GM21717 (cell line): ENCODE results near the gene TXNRD3.

ENCODE experiments used
- ATAC-seq: cut with Tn5 transposase; IDR thresholded peaks from one replicate; pipeline ENCODE4 v1.9.1; 2021; ENCODE audit warnings: mild to moderate bottlenecking, moderate library complexity; ENCODE audit not compliant: unreplicated experiment

TXNRD3 gene

GRCh38 chr3:126654571-126655383 lies at the start of gene TXNRD3:
Gene TXNRD3, minus strand, starts transcription at chr3:126655124.
- no peak for ATAC-seq

GRCh38 chr3:126703512-126704493 lies 48.9 kb upstream of the TXNRD3 start, which contains the start of gene CHCHD6:
Gene CHCHD6, plus strand, starts transcription at chr3:126704240. Its CDS starts 73 bp downstream, at chr3:126704313.
- peak; percentile 96 for ATAC-seq

GRCh38 chr3:126699011-126699410 lies 44.1 kb upstream of the TXNRD3 start:
- no peak for ATAC-seq

DNA sequence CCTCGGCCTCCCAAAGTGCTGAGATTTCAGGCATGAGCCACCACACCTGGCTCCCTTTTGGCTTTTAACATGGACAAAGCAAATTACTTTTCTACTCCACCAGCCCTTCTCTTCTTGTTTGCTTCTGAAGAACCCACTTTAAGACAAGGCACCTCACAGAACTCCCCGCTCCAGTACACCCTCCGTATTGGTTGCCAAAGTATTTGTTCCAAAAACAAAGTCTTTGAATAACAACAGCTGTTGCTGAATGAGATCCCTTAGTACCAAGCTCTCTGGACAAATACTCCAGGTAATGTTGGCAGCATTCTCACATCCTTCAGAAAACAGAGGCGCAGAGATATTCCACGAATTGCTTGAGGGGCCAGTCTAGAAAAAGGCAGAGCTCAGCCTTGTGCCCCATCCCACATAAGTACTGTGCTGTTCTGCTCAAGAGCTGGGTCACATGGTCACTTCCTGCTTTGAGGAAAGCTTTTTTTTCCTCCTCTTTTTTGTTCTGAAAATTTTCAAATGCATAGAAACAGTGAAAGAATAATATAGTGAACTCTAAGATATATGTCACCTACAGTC lies 41.9 kb upstream of the TXNRD3 start:
- no peak for ATAC-seq

GRCh38 chr3:126693921-126694320 lies 39.0 kb upstream of the TXNRD3 start:
- no peak for ATAC-seq

DNA sequence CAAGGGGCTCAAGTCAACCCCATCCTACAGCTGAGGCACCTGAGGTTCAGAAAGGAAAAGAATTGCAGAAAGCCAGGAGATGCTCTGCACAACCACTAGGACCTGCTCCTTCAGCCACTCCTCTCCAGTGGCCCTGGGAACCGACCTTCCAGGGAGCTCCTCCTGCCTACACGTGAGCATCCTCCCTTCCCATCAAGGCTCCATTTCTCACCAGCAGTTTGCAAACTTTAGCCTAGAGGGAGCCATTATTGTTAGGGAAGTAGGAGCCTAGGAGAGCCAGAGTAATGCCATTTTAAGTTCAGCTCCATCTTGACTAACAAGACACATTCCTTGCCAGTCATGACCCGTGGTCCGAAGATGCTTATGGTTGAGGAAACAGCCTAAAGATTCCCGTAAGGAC lies 37.9 kb upstream of the TXNRD3 start:
- no peak for ATAC-seq

GRCh38 chr3:126691765-126692164 lies 36.8 kb upstream of the TXNRD3 start:
- ATAC-seq: no peak

DNA sequence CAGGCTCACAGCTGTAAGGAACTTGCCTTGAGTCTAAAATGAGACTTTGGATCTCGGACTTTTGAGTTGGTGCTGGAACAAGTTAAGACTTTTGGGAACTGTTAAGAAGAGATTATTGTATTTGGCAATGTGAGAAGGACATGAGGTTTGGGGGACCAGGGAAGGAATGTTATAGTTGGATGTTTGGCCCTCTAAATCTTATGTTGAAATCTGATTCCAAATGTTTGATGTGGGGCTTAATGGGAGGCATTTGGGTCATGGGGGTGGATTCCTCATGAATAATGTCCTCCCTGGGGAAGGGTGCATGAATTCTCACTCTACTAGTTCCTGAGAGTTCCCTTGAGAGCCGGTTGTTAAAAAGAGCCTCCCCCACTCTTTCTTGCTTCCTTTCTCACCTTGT lies 30.6 kb upstream of the TXNRD3 start:
- no peak for ATAC-seq

- no peak for ATAC-seq
Observed at GRCh38 chr3:126685021-126685420, 30.1 kb upstream of the TXNRD3 start.

DNA sequence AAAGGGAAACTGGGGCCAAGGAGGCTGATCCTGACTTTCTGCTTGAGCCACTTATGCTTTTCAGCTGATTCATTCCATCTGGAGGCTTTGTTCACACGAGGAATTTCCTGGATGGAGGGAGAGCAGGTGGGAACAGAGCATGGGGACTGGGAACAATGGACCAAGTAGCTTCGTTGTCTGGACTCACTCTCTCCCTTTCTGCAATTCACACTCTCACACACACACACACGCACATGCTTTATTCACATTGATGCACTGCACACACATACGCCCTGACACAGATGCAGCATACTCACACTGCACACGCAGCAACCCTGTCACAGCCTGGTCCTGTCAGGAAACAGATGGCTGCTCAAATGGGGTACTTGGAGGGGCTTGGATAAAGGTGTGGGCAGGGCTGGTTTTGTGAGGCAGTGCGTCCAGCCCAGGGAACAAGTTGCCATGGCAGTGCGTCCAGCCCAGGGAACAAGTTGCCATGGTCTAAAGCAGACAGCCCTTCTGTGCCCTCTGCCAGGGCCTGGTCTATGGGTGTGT lies 29.4 kb upstream of the TXNRD3 start:
- ATAC-seq: no peak

DNA sequence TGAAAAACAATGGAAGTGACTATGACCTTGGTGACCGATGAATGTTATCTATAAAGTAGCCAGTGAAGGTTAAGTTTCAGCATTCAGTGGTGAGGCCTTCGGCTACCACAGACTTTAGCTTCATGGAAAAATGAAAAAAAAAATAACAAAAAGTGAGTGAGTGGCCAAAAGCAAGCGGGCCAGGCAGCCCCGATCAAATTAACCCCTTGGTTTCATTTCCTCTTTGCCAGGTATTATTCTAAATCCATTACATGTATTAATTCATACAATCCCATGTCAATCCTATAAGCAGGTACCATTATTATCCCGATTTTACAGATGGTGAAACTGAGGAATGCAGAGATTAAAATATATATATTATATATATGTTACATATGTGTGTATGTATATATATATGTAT lies 28.1 kb upstream of the TXNRD3 start:
- ATAC-seq: no peak

- ATAC-seq: no peak
Observed at GRCh38 chr3:126682009-126682408, 27.1 kb upstream of the TXNRD3 start.

DNA sequence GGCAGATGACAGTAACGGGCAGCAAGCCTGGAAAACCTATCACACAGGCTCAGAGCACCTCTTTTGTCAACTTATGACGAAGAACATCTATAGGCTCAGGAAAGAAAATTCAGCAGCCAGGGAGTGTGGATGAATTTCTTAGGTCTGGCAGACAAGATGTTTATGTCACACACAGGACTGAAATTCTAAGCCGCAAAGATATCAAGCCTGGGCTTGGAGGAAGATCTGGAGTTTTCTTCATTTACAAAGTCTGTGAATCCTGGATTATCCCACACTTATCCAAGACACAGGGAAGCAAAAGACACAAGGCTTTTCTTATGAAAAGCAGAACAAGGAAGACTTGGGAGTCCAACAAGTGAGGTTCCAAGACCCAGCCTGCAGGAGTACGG lies 25.7 kb upstream of the TXNRD3 start:
- no peak for ATAC-seq

DNA sequence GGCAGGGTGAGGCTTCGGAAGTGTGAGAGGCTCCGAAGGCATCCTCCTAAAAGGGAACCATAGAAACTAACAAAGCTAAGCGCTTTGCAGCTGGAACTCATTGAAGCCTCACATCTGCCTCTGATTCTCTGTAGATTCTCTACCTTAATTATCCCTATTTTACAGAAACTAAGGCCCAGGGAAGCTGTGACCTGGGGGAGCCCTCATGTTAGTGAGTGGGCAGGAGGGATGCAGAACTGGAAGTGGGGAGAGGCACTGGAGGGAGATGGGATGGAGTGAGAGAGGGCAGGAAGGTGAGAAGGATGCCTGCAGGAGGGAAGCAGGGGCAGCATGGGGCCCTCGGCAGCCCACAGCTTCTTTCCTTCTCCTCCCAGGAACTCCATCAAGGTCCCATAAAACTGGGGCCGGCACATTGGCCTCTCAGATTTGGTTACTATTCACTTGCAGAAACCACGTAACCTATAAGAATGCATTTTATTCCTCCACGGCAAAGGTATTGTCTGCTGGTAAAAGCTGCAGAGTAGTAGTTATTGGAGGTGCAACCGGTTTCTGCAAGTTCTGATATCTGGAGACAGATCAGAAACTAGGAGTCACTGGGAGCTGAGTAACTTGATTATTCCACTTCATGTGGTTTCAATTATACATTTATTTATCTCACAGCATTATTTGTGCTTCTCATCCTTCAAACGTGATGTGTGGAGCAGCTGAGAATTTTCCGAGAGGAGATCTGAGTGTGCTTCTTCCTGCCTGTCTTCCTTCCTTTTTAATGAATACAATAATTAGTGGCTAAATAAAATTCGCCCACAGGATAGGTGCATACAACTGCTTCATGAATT lies 25.1 kb upstream of the TXNRD3 start:
- no peak for ATAC-seq

GRCh38 chr3:126679318-126679751 lies 24.4 kb upstream of the TXNRD3 start:
- no peak for ATAC-seq

DNA sequence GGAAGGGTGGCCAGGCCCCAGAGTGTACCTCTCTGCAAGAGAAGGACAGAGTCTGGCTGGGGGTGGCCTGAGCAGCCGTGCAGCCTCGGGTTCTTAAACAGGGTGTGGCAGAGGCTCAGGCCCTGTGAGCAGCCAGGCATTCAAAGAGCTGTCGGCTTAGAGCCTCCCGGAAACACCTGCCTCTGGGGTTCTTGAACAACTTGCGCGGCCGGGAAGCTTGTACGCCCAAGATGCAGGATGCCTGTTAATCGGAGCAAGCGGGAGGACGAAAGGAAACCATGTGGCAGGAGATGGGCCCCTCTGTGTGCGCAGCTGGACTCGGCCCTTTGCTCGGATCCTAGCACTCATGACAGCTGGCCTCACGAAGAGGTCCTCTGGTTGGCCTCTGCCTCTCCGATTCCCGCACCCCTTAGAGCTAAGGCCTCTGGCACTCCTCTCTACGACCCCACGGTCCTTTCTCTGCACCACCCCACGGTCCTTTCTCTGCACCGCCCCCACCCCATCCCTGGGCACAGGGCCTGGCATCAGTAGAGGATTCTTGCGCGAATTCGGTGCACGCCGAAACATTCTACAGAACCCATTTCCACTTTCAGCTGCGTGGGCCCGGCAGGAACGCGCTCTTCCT lies 23.9 kb upstream of the TXNRD3 start:
- no peak for ATAC-seq

DNA sequence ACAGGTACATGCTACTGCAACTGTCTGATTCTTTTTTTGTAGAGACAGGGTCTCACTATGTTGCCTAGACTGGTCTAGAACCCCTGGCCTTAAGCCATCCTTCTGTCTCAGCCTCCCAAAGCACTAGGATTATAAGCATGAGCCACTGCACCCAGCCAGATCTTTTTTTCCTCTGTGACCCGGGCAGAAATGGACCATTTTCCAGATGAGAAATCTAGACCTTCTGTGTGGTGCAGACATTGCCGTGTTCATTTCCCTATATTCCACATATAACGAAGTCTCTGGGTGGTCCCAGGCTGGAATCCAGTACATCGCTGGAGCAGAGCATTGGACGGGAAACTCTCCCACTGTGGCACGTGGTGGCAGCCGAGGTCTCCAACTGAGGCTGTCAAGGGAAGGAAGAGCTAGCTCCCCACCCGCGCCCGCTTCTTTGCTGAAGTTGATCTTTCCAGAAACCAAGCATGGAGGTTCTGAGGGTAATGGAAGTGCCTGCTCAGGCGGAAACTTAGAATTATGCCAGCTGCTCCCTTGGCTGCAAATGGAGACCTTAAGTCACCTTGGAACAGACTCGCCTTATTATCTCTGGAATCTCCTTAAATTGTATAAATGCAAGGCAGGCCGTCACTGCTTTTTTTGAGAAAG lies 23.1 kb upstream of the TXNRD3 start:
- ATAC-seq: no peak

DNA sequence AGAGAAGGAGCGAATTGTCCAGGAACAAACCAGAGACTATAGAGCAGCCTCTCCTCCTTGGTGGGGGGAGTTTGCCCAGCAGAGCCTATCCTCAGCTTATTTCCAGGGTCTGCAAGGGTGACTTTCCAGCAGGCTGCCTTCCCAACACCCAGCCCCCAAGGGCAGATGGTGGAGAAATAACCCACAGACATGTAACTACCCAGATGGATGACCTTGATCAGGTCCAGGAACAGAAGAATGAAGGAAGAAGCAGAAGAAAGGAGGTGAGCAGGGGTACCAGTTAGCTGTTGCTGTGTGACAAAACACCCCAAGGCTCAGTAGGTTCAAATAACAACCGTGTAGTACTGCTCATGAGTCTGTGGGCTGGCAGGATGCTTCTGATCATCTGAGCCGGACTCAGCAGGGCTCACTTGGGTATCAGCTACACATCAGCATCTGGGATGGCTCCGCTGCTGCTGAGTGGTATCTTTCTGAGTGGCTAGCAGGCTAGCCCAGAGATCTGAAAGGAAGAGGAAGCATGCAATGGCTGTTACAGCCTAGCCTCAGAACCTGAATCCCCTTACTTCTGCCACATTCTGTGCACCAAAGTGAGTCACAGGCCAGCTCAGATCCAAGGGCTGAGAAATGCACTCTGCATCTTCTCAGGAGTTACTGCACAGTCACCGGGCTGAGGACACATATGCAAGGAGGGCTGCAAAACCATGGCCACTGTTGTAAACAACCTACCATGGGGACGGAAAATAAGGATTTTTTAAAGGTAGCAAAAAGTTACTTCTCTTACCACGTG lies 22.2 kb upstream of the TXNRD3 start:
- no peak for ATAC-seq
